DND-41 (cell line): ENCODE measurements around the gene DNER.

Source experiments
- EZH2 ChIP-seq: IDR thresholded peaks from 3 replicates; pipeline ENCODE4 v1.6.1; 2012; ENCODE audit warnings: borderline replicate concordance, low read depth, mild to moderate bottlenecking, moderate library complexity, low read length, inconsistent platforms; ENCODE audit not compliant: severe bottlenecking
- TF ChIP-seq, protein P1 (sequence below): IDR thresholded peaks from 2 replicates; pipeline ENCODE4 v1.5.1; 2012; ENCODE audit warnings: borderline replicate concordance, low read length, moderate library complexity, mild to moderate bottlenecking; ENCODE audit not compliant: poor library complexity, severe bottlenecking; ENCODE audit errors: extremely low read depth

DNA sequence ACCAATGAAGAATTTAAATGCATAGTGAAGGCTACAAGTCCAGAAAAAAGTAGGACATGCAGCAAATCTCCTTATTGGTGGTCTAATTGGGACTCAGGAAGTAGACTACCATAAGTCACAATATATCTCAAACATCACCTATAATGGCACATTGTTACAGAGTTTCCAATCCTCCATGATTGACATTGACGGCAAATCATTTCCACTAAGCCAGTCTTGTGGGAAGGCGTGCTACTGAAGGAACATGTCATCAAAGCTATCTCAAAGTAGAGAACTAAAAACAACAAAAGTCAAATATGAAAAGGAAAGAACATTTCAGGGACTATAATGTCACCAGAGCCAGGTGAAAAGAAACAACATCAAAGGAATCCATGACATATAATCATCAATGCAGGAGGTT, 276.9 kb downstream of the DNER start:
- TF ChIP-seq, protein P1, sequence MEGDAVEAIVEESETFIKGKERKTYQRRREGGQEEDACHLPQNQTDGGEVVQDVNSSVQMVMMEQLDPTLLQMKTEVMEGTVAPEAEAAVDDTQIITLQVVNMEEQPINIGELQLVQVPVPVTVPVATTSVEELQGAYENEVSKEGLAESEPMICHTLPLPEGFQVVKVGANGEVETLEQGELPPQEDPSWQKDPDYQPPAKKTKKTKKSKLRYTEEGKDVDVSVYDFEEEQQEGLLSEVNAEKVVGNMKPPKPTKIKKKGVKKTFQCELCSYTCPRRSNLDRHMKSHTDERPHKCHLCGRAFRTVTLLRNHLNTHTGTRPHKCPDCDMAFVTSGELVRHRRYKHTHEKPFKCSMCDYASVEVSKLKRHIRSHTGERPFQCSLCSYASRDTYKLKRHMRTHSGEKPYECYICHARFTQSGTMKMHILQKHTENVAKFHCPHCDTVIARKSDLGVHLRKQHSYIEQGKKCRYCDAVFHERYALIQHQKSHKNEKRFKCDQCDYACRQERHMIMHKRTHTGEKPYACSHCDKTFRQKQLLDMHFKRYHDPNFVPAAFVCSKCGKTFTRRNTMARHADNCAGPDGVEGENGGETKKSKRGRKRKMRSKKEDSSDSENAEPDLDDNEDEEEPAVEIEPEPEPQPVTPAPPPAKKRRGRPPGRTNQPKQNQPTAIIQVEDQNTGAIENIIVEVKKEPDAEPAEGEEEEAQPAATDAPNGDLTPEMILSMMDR, result no peak
- TF ChIP-seq EZH2, result no peak
